Body of pancreas (tissue), 4 donors: ENCODE data around the gene TMEM178B.

Experiments
- CTCF ChIP-seq, 7 experiments: fragments of 450-650 bp in 4 of 7; fragments of 200-600 bp in 3 of 7; sonication (generic) in 3 of 7; IDR thresholded peaks; one replicate each; pipeline ENCODE4 v1.5.1; 2016 to 2019; ENCODE audit warnings: antibody characterized with exemption in 7 of 7
- POLR2A ChIP-seq, 3 donors: fragments of 450-650 bp; IDR thresholded peaks; one replicate each; pipeline ENCODE4 v1.6.1; 2016; ENCODE audit warnings: antibody characterized with exemption in 3 of 3, mild to moderate bottlenecking in 2 of 3

- TF ChIP-seq CTCF (IDR thresholded peaks at IDR 0.05) = no peak
- TF ChIP-seq POLR2A (IDR thresholded peaks at IDR 0.05) = no peak
Observed at GRCh38 chr7:141455723-141456122, 381.9 kb downstream of the TMEM178B start.
